ENCODE results near the gene RFESD.
"Not testable (repeated sequence)": the region's sequence is repeated elsewhere in the genome, so short reads cannot be mapped to it uniquely, and the experiment has no call there.

Gene RFESD

DNA sequence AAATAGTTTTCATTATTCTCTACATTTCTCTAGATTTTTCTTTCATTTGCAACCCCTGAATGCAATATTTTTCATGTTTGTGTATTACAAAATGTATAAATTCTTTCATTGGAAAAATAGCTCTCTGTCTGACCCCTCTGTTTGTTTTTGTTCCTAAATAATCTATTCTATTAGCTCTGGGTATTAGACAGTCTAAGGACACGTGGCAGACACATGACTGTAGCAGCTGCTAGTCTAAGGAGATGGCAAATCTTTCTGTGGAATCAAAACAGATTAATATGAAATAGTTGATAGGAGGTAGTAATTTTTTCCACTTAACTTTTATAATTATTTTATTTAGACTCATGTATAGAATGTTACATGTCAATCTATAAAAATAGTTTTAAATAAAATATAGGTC is 57.6 kb downstream of the RFESD start:
- Mint-ChIP-seq H3K4me1 (no peaks in the 10 kb centered on the region), H3K27ac (no peak overlapping the region), H3K36me3 (no peaks in the 10 kb centered on the region), H3K4me3 (no peak overlapping the region), H3K9me3 (no peaks in the 10 kb centered on the region)
- DNase-seq (ENCODE audit: low spot score in 2 of 2) (no peak), ATAC-seq (no peak)

DNA sequence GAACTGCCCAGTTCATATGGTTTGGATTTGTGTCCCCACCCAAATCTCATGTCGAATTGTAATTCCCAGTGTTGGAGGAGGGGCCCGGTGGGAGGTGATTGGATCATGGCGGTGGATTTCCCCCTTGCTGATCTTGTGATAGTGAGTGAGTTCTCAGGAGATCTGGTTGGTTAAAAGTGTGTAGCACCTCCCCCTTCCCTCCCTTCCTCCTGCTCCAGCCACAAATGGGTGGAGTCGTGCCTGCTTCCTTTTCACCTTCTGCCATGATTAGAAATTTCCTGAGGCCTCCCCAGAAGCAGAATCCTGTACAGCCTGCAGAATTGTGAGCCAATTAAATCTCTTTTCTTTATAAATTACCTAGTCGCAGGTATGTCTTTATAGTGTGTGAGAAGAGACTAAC is 59.6 kb downstream of the RFESD start:
- not testable (repeated sequence) for H3K4me3 Mint-ChIP-seq; H3K27ac Mint-ChIP-seq; H3K36me3 Mint-ChIP-seq; H3K4me1 Mint-ChIP-seq; ATAC-seq; DNase-seq (ENCODE audit: low spot score in 2 of 2); H3K9me3 Mint-ChIP-seq

DNA sequence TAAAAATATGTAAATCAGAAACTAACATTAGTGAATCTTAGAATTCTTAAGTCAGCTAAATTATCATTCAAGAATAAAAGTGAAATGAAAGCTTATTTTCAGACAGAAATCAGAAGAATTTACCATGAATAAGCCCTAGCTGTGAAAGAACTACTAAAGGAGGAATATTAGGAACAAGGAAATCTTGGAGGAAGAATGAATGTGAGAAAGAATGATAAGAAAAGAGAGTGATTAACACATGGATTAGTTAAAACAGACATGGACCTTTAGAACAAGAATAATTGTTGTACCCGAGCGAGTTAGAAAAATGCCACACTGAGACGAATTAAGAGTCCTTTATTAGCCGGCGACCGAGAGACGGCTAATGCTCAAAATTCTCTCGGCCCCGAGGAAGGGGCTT is 60.5 kb downstream of the RFESD start:
- ATAC-seq (no peak), DNase-seq (ENCODE audit: low spot score in 2 of 2) (no peak)
- Mint-ChIP-seq H3K4me3 (no peak overlapping the region), H3K36me3 (no peaks in the 10 kb centered on the region), H3K27ac (no peak overlapping the region), H3K4me1 (peaks cover under 1% of the 10 kb centered on the region), H3K9me3 (no peaks in the 10 kb centered on the region)

Measured in stimulated activated effector memory CD8-positive, alpha-beta T cell treated with anti-CD3 and anti-CD28 coated beads, Interleukin-12 subunit alpha, Interleukin-12 subunit beta, amount 100 ng/mL, for 72 hours (primary cell).